Globus pallidus (tissue), 1 donor: ENCODE results near the gene ANXA8L1.
"Not testable (repeated sequence)": the region's sequence is repeated elsewhere in the genome, so short reads cannot be mapped to it uniquely, and the experiment has no call there.

Source experiments
- DNase-seq: peaks from one replicate; pipeline ENCODE4 v3.0.0-alpha.2; 2015; ENCODE audit warnings: low spot score

The ANXA8L1 gene

GRCh38 chr10:46375406-46375805 lies at the start of gene ANXA8L1:
TSS of gene ANXA8L1 (plus strand) at chr10:46375776. CDS start at chr10:46375852, 76 bp downstream.
- DNase-seq, result not testable (repeated sequence)

GRCh38 chr10:46326066-46326465 lies 49.5 kb upstream of the ANXA8L1 start:
- DNase-seq, result no peak

GRCh38 chr10:46326971-46327370 lies 48.6 kb upstream of the ANXA8L1 start:
- no peak for DNase-seq

- DNase-seq, result no peak
Measured at GRCh38 chr10:46327685-46328084, 47.9 kb upstream of the ANXA8L1 start.

GRCh38 chr10:46328853-46329689 lies 46.5 kb upstream of the ANXA8L1 start:
- DNase-seq, result peak; percentile 95

- DNase-seq, result no peak
Measured at GRCh38 chr10:46329690-46330016, 45.9 kb upstream of the ANXA8L1 start.

GRCh38 chr10:46330894-46331293 lies 44.7 kb upstream of the ANXA8L1 start:
- DNase-seq, result no peak

GRCh38 chr10:46365484-46365883 lies 10.1 kb upstream of the ANXA8L1 start:
- not testable (repeated sequence) for DNase-seq

GRCh38 chr10:46367209-46367608 lies 8.4 kb upstream of the ANXA8L1 start:
- not testable (repeated sequence) for DNase-seq

GRCh38 chr10:46367666-46368240 lies 7.8 kb upstream of the ANXA8L1 start:
- not testable (repeated sequence) for DNase-seq

- DNase-seq, result not testable (repeated sequence)
Measured at GRCh38 chr10:46368956-46369355, 6.6 kb upstream of the ANXA8L1 start.

GRCh38 chr10:46374410-46374809 lies 1.2 kb upstream of the ANXA8L1 start:
- DNase-seq, result not testable (repeated sequence)

GRCh38 chr10:46377022-46377421 lies 1.4 kb downstream of the ANXA8L1 start:
- not testable (repeated sequence) for DNase-seq

- DNase-seq, result not testable (repeated sequence)
Measured at GRCh38 chr10:46377651-46378050, 2.1 kb downstream of the ANXA8L1 start.

GRCh38 chr10:46378108-46378507 lies 2.5 kb downstream of the ANXA8L1 start:
- DNase-seq, result not testable (repeated sequence)

GRCh38 chr10:46379233-46379848 lies 3.8 kb downstream of the ANXA8L1 start:
- not testable (repeated sequence) for DNase-seq

GRCh38 chr10:46385858-46386257 lies 10.3 kb downstream of the ANXA8L1 start:
- DNase-seq, result not testable (repeated sequence)

GRCh38 chr10:46386694-46387093 lies 11.1 kb downstream of the ANXA8L1 start:
- DNase-seq, result not testable (repeated sequence)

GRCh38 chr10:46387309-46387902 lies 11.8 kb downstream of the ANXA8L1 start:
- not testable (repeated sequence) for DNase-seq

GRCh38 chr10:46391422-46391821 lies 15.8 kb downstream of the ANXA8L1 start:
- not testable (repeated sequence) for DNase-seq

GRCh38 chr10:46396441-46397279 lies 21.1 kb downstream of the ANXA8L1 start:
- not testable (repeated sequence) for DNase-seq

- DNase-seq, result not testable (repeated sequence)
Measured at GRCh38 chr10:46397767-46398166, 22.2 kb downstream of the ANXA8L1 start.
